Activated B cell treated with CpG ODN at 0.5 μM for 24 hours (primary cell): ENCODE results near the gene STAC2. TPM values are rescaled to one million over a fixed set of nuclear protein-coding genes. Genes with fewer than 3 reads are reported as not detected.

Experiments
- ATAC-seq: fragments of 200-7000 bp; cut with Tn5 transposase; one replicate; pipeline ENCODE4 v1.10.0; 2021; ENCODE audit warnings: low read depth, mild to moderate bottlenecking, moderate library complexity
- CTCF ChIA-PET: fragments of 350-600 bp; sonication (Branson Sonifier 250); formaldehyde crosslinking; loops from one replicate; lab custom pipeline; 2021; ENCODE audit warnings: antibody characterized with exemption; lab: Charles Lee
- POLR2A ChIA-PET: fragments of 350-600 bp; sonication (Branson Sonifier 250); formaldehyde crosslinking; loops from one replicate; lab custom pipeline; 2021; ENCODE audit warnings: antibody characterized with exemption; lab: Charles Lee
- DNase-seq: peaks from one replicate; pipeline ENCODE4 v3.0.0; 2022
- H3K27ac Mint-ChIP-seq: one replicate; pipeline ENCODE4 v1.8.0; 2020; ENCODE audit warnings: mixed read lengths
- H3K27me3 Mint-ChIP-seq: one replicate; pipeline ENCODE4 v1.8.0; 2021; ENCODE audit warnings: mixed read lengths
- H3K36me3 Mint-ChIP-seq: one replicate; pipeline ENCODE4 v1.8.0; 2021; ENCODE audit warnings: low read depth, mixed read lengths
- H3K4me1 Mint-ChIP-seq: one replicate; pipeline ENCODE4 v1.8.0; 2021; ENCODE audit warnings: mixed read lengths
- H3K4me3 Mint-ChIP-seq: one replicate; pipeline ENCODE4 v1.8.0; 2020; ENCODE audit warnings: mild to moderate bottlenecking, mixed read lengths
- H3K9me3 Mint-ChIP-seq: one replicate; pipeline ENCODE4 v1.8.0; 2020; ENCODE audit warnings: mixed read lengths
- CTCF ChIP-seq: fragments of 200-600 bp; IDR thresholded peaks from one replicate; pipeline ENCODE4 v1.8.0; 2022; ENCODE audit warnings: antibody characterized with exemption, mild to moderate bottlenecking
- intact Hi-C: fragments of 100-400 bp; cut with micrococcal nuclease; formaldehyde crosslinking; loops from one replicate; pipeline ENCODE4 v1.15.1; 2024
- total RNA-seq: library from RNA; stranded (reverse); gene quantifications from 2 replicates; pipeline ENCODE4 v1.2.3, GENCODE V29; 2022

Gene STAC2
- total RNA-seq, 1 donor from 2014 or later: not detected

- ChIA-PET POLR2A (no interaction called here), CTCF (interaction anchor here (1.5 to 2.2 kb wide), 2 partner anchors 30 to 41 kb away, joined by 4 to 6 read pairs; no protein-coding TSS in a partner anchor)
- Mint-ChIP-seq H3K4me3 (no peak overlapping the region), H3K36me3 (peaks cover 5% of the 10 kb centered on the region), H3K4me1 (peaks cover 37% of the 10 kb centered on the region), H3K27me3 (no peaks in the 10 kb centered on the region), H3K27ac (no peak overlapping the region), H3K9me3 (no peaks in the 10 kb centered on the region)
- intact Hi-C loops: no loop called here
- TF ChIP-seq CTCF: no peak
- ATAC-seq: no peak
- no peak for DNase-seq
Observed at GRCh38 chr17:39194985-39195524, 30.7 kb downstream of the STAC2 start.

- CTCF ChIA-PET: interaction anchor here (1.5 to 2.2 kb wide), 2 partner anchors 30 to 41 kb away, joined by 4 to 6 read pairs; no protein-coding TSS in a partner anchor
- H3K27ac Mint-ChIP-seq: no peak overlapping the region
- peaks cover 30% of the 10 kb centered on the region for H3K4me1 Mint-ChIP-seq
- H3K4me3 Mint-ChIP-seq: no peak overlapping the region
- intact Hi-C loops: no loop called here
- no peak for TF ChIP-seq CTCF
- no peak for DNase-seq
- H3K9me3 Mint-ChIP-seq: no peaks in the 10 kb centered on the region
- POLR2A ChIA-PET: no interaction called here
- no peaks in the 10 kb centered on the region for H3K27me3 Mint-ChIP-seq
- no peaks in the 10 kb centered on the region for H3K36me3 Mint-ChIP-seq
- no peak for ATAC-seq
Observed at GRCh38 chr17:39194089-39194984, 31.4 kb downstream of the STAC2 start.

GRCh38 chr17:39193346-39193745 lies 32.4 kb downstream of the STAC2 start:
- H3K27ac Mint-ChIP-seq: no peak overlapping the region
- ChIA-PET POLR2A (no interaction called here), CTCF (interaction anchor here (2.2 kb wide), 1 partner anchor 29 kb away, joined by 6 read pairs; no protein-coding TSS in a partner anchor)
- intact Hi-C loops: no loop called here
- H3K4me1 Mint-ChIP-seq: peaks cover 20% of the 10 kb centered on the region
- TF ChIP-seq CTCF: no peak
- H3K27me3 Mint-ChIP-seq: no peaks in the 10 kb centered on the region
- peaks cover 1% of the 10 kb centered on the region for H3K36me3 Mint-ChIP-seq
- DNase-seq (no peak), ATAC-seq (no peak)
- H3K4me3 Mint-ChIP-seq: no peak overlapping the region
- no peaks in the 10 kb centered on the region for H3K9me3 Mint-ChIP-seq

- Mint-ChIP-seq H3K4me3 (no peak overlapping the region), H3K36me3 (peaks cover 4% of the 10 kb centered on the region), H3K9me3 (no peaks in the 10 kb centered on the region), H3K4me1 (peaks cover 16% of the 10 kb centered on the region), H3K27me3 (no peaks in the 10 kb centered on the region), H3K27ac (no peak overlapping the region)
- ATAC-seq (no peak), DNase-seq (no peak)
- intact Hi-C loops: no loop called here
- TF ChIP-seq CTCF: no peak
- POLR2A ChIA-PET: no interaction called here
- CTCF ChIA-PET: no interaction called here
Observed at GRCh38 chr17:39192901-39193300, 32.8 kb downstream of the STAC2 start.
